K562 (cell line): ENCODE results near the gene ZG16B. TPM values are rescaled to one million over a fixed set of nuclear protein-coding genes. Genes with fewer than 3 reads are reported as not detected.

Source experiments
- ATAC-seq: fragments of 200-7000 bp; cut with Tn5 transposase; 3 replicates; pipeline ENCODE4 v1.9.1; 2020; ENCODE audit warnings: moderate library complexity
- BruUV-seq: library from RNA; stranded (reverse); fragments of 400-500 nt; replicated peaks from 2 replicates; lab custom pipeline; 2021; lab: Mats Ljungman, UMichigan
- CTCF ChIA-PET: fragments of 300-600 bp; formaldehyde crosslinking; extraction: SDS; loops from one replicate; lab custom pipeline; 2021; ENCODE audit warnings: low intra/inter-chr PET ratio; lab: Yijun Ruan, JAX
- POLR2A ChIA-PET: fragments of 300-600, 350-650 bp; sonication (Branson Sonifier 250); formaldehyde crosslinking; extraction: SDS; loops from one replicate; lab custom pipeline; 2021; ENCODE audit warnings: antibody characterized with exemption, inconsistent platforms; lab: Yijun Ruan, JAX
- DNase-seq, 4 experiments: peaks; one replicate each; pipeline versions ENCODE4 v3.0.0 to v3.0.0-alpha.2; 2011 to 2018; ENCODE audit warnings: low spot score in 3 of 4, mixed read lengths in 3 of 4; ENCODE audit errors: extremely low read depth in 1 of 4
- FAIRE-seq: peaks from 2 replicates; lab custom pipeline; 2011; peaks lifted over from hg19 to GRCh38; lab: Jason Lieb, UNC
- H2AFZ ChIP-seq: 2 replicates; pipeline ENCODE4 v1.6.0; 2011; ENCODE audit warnings: low read depth, low read length, control low read depth, inconsistent platforms
- H3K27ac ChIP-seq: fragments of 200-600 bp; 3 replicates; pipeline ENCODE4 v1.8.0; 2011; ENCODE audit warnings: low read depth, mild to moderate bottlenecking, control low read depth, inconsistent platforms, low read length, moderate library complexity, mixed read lengths; ENCODE audit errors: extremely low read depth
- H3K27me3 ChIP-seq, 2 experiments: fragments of 300-600 bp in 1 of 2; 2 replicates in 1 of 2; 3 replicates in 1 of 2; pipeline versions ENCODE4 v1.6.0 to v1.8.0; 2011; ENCODE audit warnings: inconsistent platforms in 2 of 2, low read length in 2 of 2, mild to moderate bottlenecking in 1 of 2, mixed read lengths in 1 of 2, moderate library complexity in 1 of 2; ENCODE audit not compliant: control insufficient read depth in 2 of 2, insufficient read depth in 2 of 2
- H3K36me3 ChIP-seq: fragments of 300-600 bp; 3 replicates; pipeline ENCODE4 v1.8.0; 2011; ENCODE audit warnings: mild to moderate bottlenecking, low read length, inconsistent platforms; ENCODE audit not compliant: control insufficient read depth, insufficient read depth
- H3K4me1 ChIP-seq, 2 experiments: fragments of 200-600 bp in 1 of 2; replicated peaks in 1 of 2; 2 replicates in 1 of 2; 3 replicates in 1 of 2; pipeline versions ENCODE4 v1.5.1 to v1.8.0; 2011; ENCODE audit warnings: inconsistent platforms in 2 of 2, low read length in 2 of 2, mild to moderate bottlenecking in 1 of 2, mixed read lengths in 1 of 2, moderate library complexity in 1 of 2; ENCODE audit not compliant: control insufficient read depth in 2 of 2, insufficient read depth in 2 of 2
- H3K4me2 ChIP-seq: 2 replicates; pipeline ENCODE4 v1.6.1; 2011; ENCODE audit warnings: low read length, control low read depth, inconsistent platforms, mixed read lengths; ENCODE audit not compliant: insufficient read depth
- H3K4me3 ChIP-seq: fragments of 200-600 bp; sonication (generic), shearing (Covaris generic); 2 replicates; pipeline ENCODE4 v1.5.1; 2016; ENCODE audit warnings: control low read depth, inconsistent platforms
- H3K79me2 ChIP-seq: fragments of 200-600 bp; 3 replicates; pipeline ENCODE4 v1.8.0; 2011; ENCODE audit warnings: low read length, inconsistent platforms; ENCODE audit not compliant: control insufficient read depth, insufficient read depth
- H3K9ac ChIP-seq, 2 experiments: 2 replicates each; pipeline versions ENCODE4 v1.6.0 to v1.6.1; 2011; ENCODE audit warnings: low read depth in 2 of 2, low read length in 2 of 2, control low read depth in 1 of 2, inconsistent platforms in 1 of 2, mild to moderate bottlenecking in 1 of 2, mixed read lengths in 1 of 2; ENCODE audit not compliant: insufficient read depth in 1 of 2
- H3K9me1 ChIP-seq: one replicate; pipeline ENCODE4 v1.6.0; 2011; ENCODE audit warnings: inconsistent platforms, mild to moderate bottlenecking, low read length, moderate library complexity; ENCODE audit not compliant: control insufficient read depth, insufficient read depth
- H3K9me3 ChIP-seq: replicated peaks from 2 replicates; pipeline ENCODE4 v1.5.1; 2011; ENCODE audit warnings: low read depth, low read length, inconsistent platforms; ENCODE audit not compliant: control insufficient read depth, insufficient read depth
- H4K20me1 ChIP-seq: replicated peaks from 2 replicates; pipeline ENCODE4 v1.6.1; 2011; ENCODE audit warnings: low read length, inconsistent platforms, mixed read lengths; ENCODE audit not compliant: control insufficient read depth, insufficient read depth
- GATAD2B ChIP-seq: fragments of 450-650 bp; IDR thresholded peaks from 2 replicates; pipeline ENCODE4 v1.6.1; 2017; ENCODE audit warnings: mild to moderate bottlenecking, borderline replicate concordance
- KDM4B ChIP-seq, 2 experiments: fragments of 450-650 bp in 1 of 2; sonication (generic) in 1 of 2; IDR thresholded peaks; 2 replicates each; pipeline ENCODE4 v1.6.1; 2016 to 2017; ENCODE audit warnings: borderline replicate concordance in 2 of 2, antibody characterized with exemption in 1 of 2, low read depth in 1 of 2, mild to moderate bottlenecking in 1 of 2
- MIER1 ChIP-seq: fragments of 450-650 bp; IDR thresholded peaks from 2 replicates; pipeline ENCODE4 v1.6.1; 2016; ENCODE audit warnings: antibody characterized with exemption, mild to moderate bottlenecking, low read depth
- PYGO2 ChIP-seq: fragments of 450-650 bp; IDR thresholded peaks from 2 replicates; pipeline ENCODE4 v1.6.1; 2016; ENCODE audit warnings: mild to moderate bottlenecking, missing genetic modification characterization, moderate library complexity, missing compliant biosample characterization
- RNF219 ChIP-seq: fragments of 250-450 bp; sonication (Bioruptor Pico); IDR thresholded peaks from 2 replicates; pipeline ENCODE4 v1.5.0; 2022; ENCODE audit warnings: mild to moderate bottlenecking
- SMAD1 ChIP-seq: fragments of 150-350 bp; IDR thresholded peaks from 2 replicates; pipeline ENCODE4 v1.6.1; 2014; ENCODE audit warnings: low read length, low read depth; ENCODE audit not compliant: partially characterized antibody
- XRCC3 ChIP-seq: fragments of 450-650 bp; IDR thresholded peaks from 2 replicates; pipeline ENCODE4 v1.6.1; 2017; ENCODE audit warnings: mild to moderate bottlenecking, moderate library complexity
- ZBTB12 ChIP-seq: fragments of 250-450 bp; sonication (Bioruptor Pico); IDR thresholded peaks from 2 replicates; pipeline ENCODE4 v1.4.0; 2020
- ZBTB7A ChIP-seq: IDR thresholded peaks from 2 replicates; pipeline ENCODE4 v1.6.1; 2011; ENCODE audit warnings: low read depth, mild to moderate bottlenecking, low read length, moderate library complexity, borderline replicate concordance; ENCODE audit not compliant: control insufficient read depth
- ZKSCAN8 ChIP-seq: fragments of 200-800 bp; sonication (Bioruptor generic); IDR thresholded peaks from 2 replicates; pipeline ENCODE4 v1.6.1; 2016; ENCODE audit warnings: missing genetic modification characterization, missing compliant biosample characterization
- ZNF146 ChIP-seq: IDR thresholded peaks from one replicate; pipeline ENCODE4 v1.6.1; 2018; ENCODE audit warnings: missing compliant biosample characterization; ENCODE audit not compliant: unreplicated experiment
- ZNF263 ChIP-seq: sonication (generic); formaldehyde crosslinking; IDR thresholded peaks from 2 replicates; pipeline ENCODE4 v1.8.0; 2022; ENCODE audit warnings: mild to moderate bottlenecking, missing genetic modification reagents, borderline replicate concordance
- ZNF3 ChIP-seq: fragments of 250-450 bp; sonication (Bioruptor Pico); IDR thresholded peaks from 2 replicates; pipeline ENCODE4 v1.5.0; 2021; ENCODE audit warnings: mild to moderate bottlenecking, moderate library complexity
- ZNF586 ChIP-seq: fragments of 450-650 bp; formaldehyde crosslinking; conservative IDR thresholded peaks from 2 replicates; pipeline ENCODE4 v1.4.0; 2020; ENCODE audit warnings: mild to moderate bottlenecking, moderate library complexity
- WGBS: fragments of 100-300 bp; shearing (Covaris generic); methylation state at CpG from one replicate; pipeline ENCODE4 v1.1.6; 2016; ENCODE audit warnings: low coverage, mixed read lengths; ENCODE audit not compliant: insufficient coverage; ENCODE audit errors: missing lambda C conversion rate; 5-methylcytosine and 5-hydroxymethylcytosine counted together
- in situ Hi-C: fragments of 300-500 bp; cut with MboI; formaldehyde crosslinking; loops from 4 replicates; pipeline ENCODE4 v1.15.0; 2018; ENCODE audit warnings: inconsistent platforms, mixed read lengths
- intact Hi-C: fragments of 100-400 bp; cut with micrococcal nuclease; formaldehyde crosslinking; loops from 2 replicates; pipeline ENCODE4 v1.14.2; 2022
- polyA plus RNA-seq, 8 experiments: library from polyadenylated mRNA; depleted of rRNA in 4 of 8; stranded (reverse) in 5 of 8; unstranded in 3 of 8; fragments of >200 nt; fragmentation: Nextera tagmentation in 2 of 8; fragmentation: Illumina TruSeq in 1 of 8; extraction: Ambion mirVana in 2 of 8; extraction: Trizol in 1 of 8; gene quantifications; 2 replicates each; pipeline versions ENCODE4 v1.2.1 to v1.2.3, GENCODE V29; 2011 to 2014; ENCODE audit warnings: inconsistent platforms in 1 of 8, missing spikeins in 1 of 8
- total RNA-seq, 7 experiments: library from RNA; depleted of rRNA in 6 of 7; stranded (reverse); fragments of >200 nt in 6 of 7; fragmentation: Illumina TruSeq in 2 of 7; extraction: Trizol in 2 of 7; gene quantifications; 2 replicates each; pipeline versions ENCODE4 v1.2.1 to v1.2.3, GENCODE V29; 2011 to 2021; ENCODE audit warnings: low replicate concordance in 1 of 7
- TF ChIP-seq, protein P1 (sequence below): sonication (generic); formaldehyde crosslinking; IDR thresholded peaks from 2 replicates; pipeline ENCODE4 v1.4.0; 2020; ENCODE audit warnings: mild to moderate bottlenecking, missing genetic modification reagents

Gene ZG16B
- total and polyA plus RNA-seq, 9 of the 15 experiments (the other 6 are each of a cell fraction or from before 2014, with no cell fraction given): 0.25 to 0.43 (median 0.34) TPM; not detected in 5

GRCh38 chr16:2821487-2822157 is 8.5 kb upstream of the ZG16B start:
- in situ Hi-C loops: no loop called here
- H3K79me2 ChIP-seq: peaks cover 27% of the 10 kb centered on the region
- intact Hi-C loops: no loop called here
- H3K9me1 ChIP-seq: no peaks in the 10 kb centered on the region
- no peak overlapping the region for H3K27ac ChIP-seq
- H3K9me3 ChIP-seq: no peaks in the 10 kb centered on the region
- no peak overlapping the region for H3K4me3 ChIP-seq
- CTCF ChIA-PET: no interaction called here
- WGBS: 79% methylated on average over 9 of the region's 9 CpGs
- BruUV-seq: no TSS peak
- H3K27me3 ChIP-seq: peaks cover under 1 to 11% of the 10 kb centered on the region in 2 experiments; a peak in 3 of 5 replicates
- peaks cover 8 to 51% of the 10 kb centered on the region in 2 experiments; a peak in 4 of 5 replicates for H3K4me1 ChIP-seq
- FAIRE-seq (no peak), ATAC-seq (no peak), DNase-seq (no peak)
- H3K9ac ChIP-seq: peak overlapping the region in 1 of 2 experiments; percentile 43; a peak in 1 of 4 replicates
- no peak overlapping the region for H2AFZ ChIP-seq
- H3K36me3 ChIP-seq: peaks cover 32% of the 10 kb centered on the region; the same call in 2 of the 3 replicates
- POLR2A ChIA-PET: interaction anchor here (0.6 to 1.2 kb wide), 6 partner anchors 8 to 764 kb away, joined by 3 to 5 read pairs (median 3); partner anchors contain the start of gene PRSS33
- H3K4me2 ChIP-seq: no peak overlapping the region
- 0 out of 2 replicates have a peak, but pooled peaks cover 4% of the 10 kb centered on the region for H4K20me1 ChIP-seq
- no peak for TF ChIP-seq ZNF263 (CRISPR knock-in tag)
- TF ChIP-seq XRCC3: no peak
- no peak for TF ChIP-seq ZNF146 (CRISPR knock-in tag)
- TF ChIP-seq KDM4B (IDR thresholded peaks at IDR 0.05; ENCODE audit: borderline replicate concordance in 2 of 2, low read depth in 1 of 2): no peak
- TF ChIP-seq ZKSCAN8 (CRISPR knock-in tag): no peak
- TF ChIP-seq ZBTB7A: no peak
- TF ChIP-seq, protein P1, sequence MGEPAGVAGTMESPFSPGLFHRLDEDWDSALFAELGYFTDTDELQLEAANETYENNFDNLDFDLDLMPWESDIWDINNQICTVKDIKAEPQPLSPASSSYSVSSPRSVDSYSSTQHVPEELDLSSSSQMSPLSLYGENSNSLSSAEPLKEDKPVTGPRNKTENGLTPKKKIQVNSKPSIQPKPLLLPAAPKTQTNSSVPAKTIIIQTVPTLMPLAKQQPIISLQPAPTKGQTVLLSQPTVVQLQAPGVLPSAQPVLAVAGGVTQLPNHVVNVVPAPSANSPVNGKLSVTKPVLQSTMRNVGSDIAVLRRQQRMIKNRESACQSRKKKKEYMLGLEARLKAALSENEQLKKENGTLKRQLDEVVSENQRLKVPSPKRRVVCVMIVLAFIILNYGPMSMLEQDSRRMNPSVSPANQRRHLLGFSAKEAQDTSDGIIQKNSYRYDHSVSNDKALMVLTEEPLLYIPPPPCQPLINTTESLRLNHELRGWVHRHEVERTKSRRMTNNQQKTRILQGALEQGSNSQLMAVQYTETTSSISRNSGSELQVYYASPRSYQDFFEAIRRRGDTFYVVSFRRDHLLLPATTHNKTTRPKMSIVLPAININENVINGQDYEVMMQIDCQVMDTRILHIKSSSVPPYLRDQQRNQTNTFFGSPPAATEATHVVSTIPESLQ (CRISPR knock-in tag): no peak
- no peak for TF ChIP-seq RNF219 (CRISPR knock-in tag)
- no peak for TF ChIP-seq MIER1
- TF ChIP-seq PYGO2: no peak
- no peak for TF ChIP-seq ZBTB12
- TF ChIP-seq ZNF586 (CRISPR knock-in tag): no peak
- no peak for TF ChIP-seq ZNF3 (CRISPR knock-in tag)
- TF ChIP-seq SMAD1: no peak
- TF ChIP-seq GATAD2B: no peak
